ENCODE data around the gene VGLL1. TPM values are rescaled to one million over a fixed set of nuclear protein-coding genes. Genes with fewer than 3 reads are reported as not detected.

Gene VGLL1
- total RNA-seq, 1 donor from 2014 or later = not detected

DNA sequence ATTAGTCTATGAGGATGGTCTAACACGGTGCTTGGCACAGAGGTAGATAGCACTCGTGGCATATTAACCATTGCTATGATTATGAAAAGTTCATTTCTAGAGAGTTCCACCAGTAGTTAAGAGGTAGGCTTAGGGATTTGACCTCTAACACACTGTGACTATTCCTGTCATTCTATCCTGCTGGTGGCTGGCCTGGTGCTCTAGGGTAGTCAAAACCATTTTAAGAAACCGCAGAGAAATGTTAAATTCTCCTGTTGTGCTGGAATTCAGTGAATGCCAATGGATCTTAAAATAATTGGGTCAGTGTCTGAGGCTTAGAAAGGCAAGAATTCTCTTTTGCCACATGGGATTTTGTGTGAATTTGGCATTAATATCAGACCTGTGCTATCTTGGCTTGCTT lies 53.9 kb downstream of the VGLL1 start:
- Histone ChIP-seq H3K27ac (no peak overlapping the region), H3K36me3 (no peaks in the 10 kb centered on the region), H3K9me3 (no peaks in the 10 kb centered on the region), H3K4me1 (no peaks in the 10 kb centered on the region), H3K27me3 (no peaks in the 10 kb centered on the region), H3K4me3 (no peak overlapping the region)
- no peak for DNase-seq (ENCODE audit: extremely low spot score in 2 of 2)
- TF ChIP-seq POLR2AphosphoS5 (IDR thresholded peaks at IDR 0.05; ENCODE audit: insufficient read depth in 1 of 2, low read depth in 1 of 2) = no peak
- TF ChIP-seq, protein P1, sequence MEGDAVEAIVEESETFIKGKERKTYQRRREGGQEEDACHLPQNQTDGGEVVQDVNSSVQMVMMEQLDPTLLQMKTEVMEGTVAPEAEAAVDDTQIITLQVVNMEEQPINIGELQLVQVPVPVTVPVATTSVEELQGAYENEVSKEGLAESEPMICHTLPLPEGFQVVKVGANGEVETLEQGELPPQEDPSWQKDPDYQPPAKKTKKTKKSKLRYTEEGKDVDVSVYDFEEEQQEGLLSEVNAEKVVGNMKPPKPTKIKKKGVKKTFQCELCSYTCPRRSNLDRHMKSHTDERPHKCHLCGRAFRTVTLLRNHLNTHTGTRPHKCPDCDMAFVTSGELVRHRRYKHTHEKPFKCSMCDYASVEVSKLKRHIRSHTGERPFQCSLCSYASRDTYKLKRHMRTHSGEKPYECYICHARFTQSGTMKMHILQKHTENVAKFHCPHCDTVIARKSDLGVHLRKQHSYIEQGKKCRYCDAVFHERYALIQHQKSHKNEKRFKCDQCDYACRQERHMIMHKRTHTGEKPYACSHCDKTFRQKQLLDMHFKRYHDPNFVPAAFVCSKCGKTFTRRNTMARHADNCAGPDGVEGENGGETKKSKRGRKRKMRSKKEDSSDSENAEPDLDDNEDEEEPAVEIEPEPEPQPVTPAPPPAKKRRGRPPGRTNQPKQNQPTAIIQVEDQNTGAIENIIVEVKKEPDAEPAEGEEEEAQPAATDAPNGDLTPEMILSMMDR (IDR thresholded peaks at IDR 0.05) = no peak
- no peak for TF ChIP-seq POLR2A (IDR thresholded peaks at IDR 0.05)
- intact Hi-C loops (cut with DNase I) = no loop called here

DNA sequence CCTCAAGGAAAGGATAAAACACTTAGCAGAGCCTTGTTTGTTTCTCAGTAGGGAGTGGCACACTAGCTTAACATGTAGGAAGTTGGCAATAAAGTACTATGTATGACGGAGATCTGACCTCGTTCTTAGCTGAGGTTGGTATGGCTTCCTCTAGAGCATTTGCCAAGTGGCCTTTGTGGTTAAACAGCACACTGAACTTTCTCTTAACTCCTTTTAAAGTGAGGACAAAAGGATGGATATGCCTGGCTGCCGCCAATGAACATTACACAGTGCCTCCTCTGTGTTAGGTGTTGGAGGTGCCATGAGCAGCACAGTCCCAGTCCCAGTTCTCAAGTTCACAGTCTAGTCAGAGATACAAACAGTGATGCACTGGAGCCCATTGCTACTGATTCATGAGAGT lies 54.4 kb downstream of the VGLL1 start:
- Histone ChIP-seq H3K4me3 (no peak overlapping the region), H3K27ac (no peak overlapping the region), H3K4me1 (no peaks in the 10 kb centered on the region), H3K27me3 (no peaks in the 10 kb centered on the region), H3K9me3 (no peaks in the 10 kb centered on the region), H3K36me3 (no peaks in the 10 kb centered on the region)
- intact Hi-C loops (cut with DNase I) = no loop called here
- no peak for TF ChIP-seq POLR2A (IDR thresholded peaks at IDR 0.05)
- no peak for TF ChIP-seq POLR2AphosphoS5 (IDR thresholded peaks at IDR 0.05; ENCODE audit: insufficient read depth in 1 of 2, low read depth in 1 of 2)
- TF ChIP-seq, protein P1 (IDR thresholded peaks at IDR 0.05) = no peak
- no peak for DNase-seq (ENCODE audit: extremely low spot score in 2 of 2)

DNA sequence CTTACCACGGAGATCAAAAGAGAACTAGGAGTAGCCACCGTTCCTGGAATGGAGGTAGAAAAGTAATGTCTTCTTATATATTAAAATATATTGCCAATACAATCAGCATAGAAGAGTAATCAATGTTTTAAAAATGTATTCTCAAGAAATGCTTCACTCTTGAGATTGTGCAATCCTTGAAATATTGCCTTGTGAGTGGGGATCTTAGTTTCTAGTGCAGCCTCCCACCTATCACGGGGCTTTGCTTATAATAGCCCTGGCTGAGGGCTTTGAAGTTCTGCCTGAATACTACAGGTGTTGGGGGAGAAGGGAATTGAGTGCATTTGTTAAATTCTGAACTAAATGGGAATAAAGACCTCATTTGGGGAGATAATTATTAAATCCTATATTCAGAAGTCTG lies 55.5 kb downstream of the VGLL1 start:
- no peak for DNase-seq (ENCODE audit: extremely low spot score in 2 of 2)
- intact Hi-C loops (cut with DNase I) = no loop called here
- Histone ChIP-seq H3K4me3 (no peak overlapping the region), H3K27me3 (no peaks in the 10 kb centered on the region), H3K4me1 (no peaks in the 10 kb centered on the region), H3K27ac (no peak overlapping the region), H3K9me3 (no peaks in the 10 kb centered on the region), H3K36me3 (no peaks in the 10 kb centered on the region)
- TF ChIP-seq, protein P1 (IDR thresholded peaks at IDR 0.05) = no peak
- no peak for TF ChIP-seq POLR2AphosphoS5 (IDR thresholded peaks at IDR 0.05; ENCODE audit: insufficient read depth in 1 of 2, low read depth in 1 of 2)
- no peak for TF ChIP-seq POLR2A (IDR thresholded peaks at IDR 0.05)

DNA sequence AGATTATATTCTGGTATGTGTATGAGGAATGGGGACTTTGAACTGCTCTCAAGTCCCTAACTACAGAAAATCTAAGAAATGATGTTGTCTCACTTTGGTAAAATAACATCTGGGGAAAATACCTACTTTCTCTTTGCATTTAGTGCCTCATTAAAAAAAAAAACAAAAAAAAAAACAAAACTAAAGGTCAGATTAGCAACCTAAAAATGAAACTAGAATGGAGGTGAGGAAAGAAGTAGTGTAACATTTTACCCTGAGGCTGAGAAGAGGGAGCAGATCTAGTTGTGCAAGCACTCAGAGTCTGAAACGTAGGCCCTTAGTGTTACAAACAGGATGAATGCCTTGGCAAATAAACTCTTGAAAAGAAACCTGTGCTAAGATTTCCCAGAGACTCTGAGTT lies 56.0 kb downstream of the VGLL1 start:
- H3K9me3 ChIP-seq = no peaks in the 10 kb centered on the region
- no peaks in the 10 kb centered on the region for H3K36me3 ChIP-seq
- no peak for TF ChIP-seq POLR2A (IDR thresholded peaks at IDR 0.05)
- TF ChIP-seq POLR2AphosphoS5 (IDR thresholded peaks at IDR 0.05; ENCODE audit: insufficient read depth in 1 of 2, low read depth in 1 of 2) = no peak
- TF ChIP-seq, protein P1 (IDR thresholded peaks at IDR 0.05) = no peak
- H3K4me3 ChIP-seq = no peak overlapping the region
- H3K4me1 ChIP-seq = no peaks in the 10 kb centered on the region
- DNase-seq (ENCODE audit: extremely low spot score in 2 of 2) = no peak
- no peaks in the 10 kb centered on the region for H3K27me3 ChIP-seq
- intact Hi-C loops (cut with DNase I) = no loop called here
- H3K27ac ChIP-seq = no peak overlapping the region

DNA sequence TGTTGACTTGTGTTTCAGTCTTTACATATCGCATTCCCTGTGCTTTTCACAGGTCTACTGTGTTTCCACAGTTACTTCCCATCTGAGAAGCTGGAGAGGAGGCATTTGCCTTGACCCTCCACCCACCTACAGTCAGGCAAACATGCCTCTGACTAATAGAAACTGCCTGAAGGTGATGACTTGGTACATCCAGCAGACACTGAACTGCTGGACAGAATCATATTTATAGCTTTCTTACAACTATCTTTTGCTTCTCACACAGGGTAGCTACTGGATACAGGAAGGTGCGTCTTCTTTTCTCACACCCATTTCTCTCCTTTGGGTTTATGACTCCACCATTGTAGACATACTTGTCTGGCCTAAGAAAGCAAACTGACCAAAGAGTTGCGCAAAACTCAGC lies 58.0 kb downstream of the VGLL1 start:
- no peak overlapping the region for H3K4me3 ChIP-seq
- no peak for DNase-seq (ENCODE audit: extremely low spot score in 2 of 2)
- intact Hi-C loops (cut with DNase I) = no loop called here

More for the DNA sequence above, 58.0 kb downstream of the VGLL1 start:
- H3K27me3 ChIP-seq = no peaks in the 10 kb centered on the region
- no peaks in the 10 kb centered on the region for H3K4me1 ChIP-seq
- no peak for TF ChIP-seq POLR2A (IDR thresholded peaks at IDR 0.05)
- TF ChIP-seq, protein P1 (IDR thresholded peaks at IDR 0.05) = no peak
- no peak for TF ChIP-seq POLR2AphosphoS5 (IDR thresholded peaks at IDR 0.05; ENCODE audit: insufficient read depth in 1 of 2, low read depth in 1 of 2)
- H3K27ac ChIP-seq = no peak overlapping the region
- H3K36me3 ChIP-seq = no peaks in the 10 kb centered on the region
- H3K9me3 ChIP-seq = no peaks in the 10 kb centered on the region
